GM12878 (cell line): ENCODE data around the gene FKBP14. TPM values are rescaled to one million over a fixed set of nuclear protein-coding genes. Genes with fewer than 3 reads are reported as not detected.

Experiments
- NR2C2 ChIP-seq: IDR thresholded peaks from 2 replicates; pipeline ENCODE4 v1.6.1; 2011; ENCODE audit warnings: borderline replicate concordance, low read depth; ENCODE audit not compliant: control insufficient read depth, insufficient read length
- PBX3 ChIP-seq: IDR thresholded peaks from 2 replicates; pipeline ENCODE4 v1.6.1; 2011; ENCODE audit warnings: mild to moderate bottlenecking, low read depth, low read length, moderate library complexity; ENCODE audit not compliant: insufficient replicate concordance
- POLR2AphosphoS5 ChIP-seq: IDR thresholded peaks from 2 replicates; pipeline ENCODE4 v1.6.1; 2011; ENCODE audit warnings: mild to moderate bottlenecking, low read length, inconsistent platforms
- SREBF1 ChIP-seq: IDR thresholded peaks from 2 replicates; pipeline ENCODE4 v1.6.1; 2012; ENCODE audit warnings: mild to moderate bottlenecking, low read length
- USF1 ChIP-seq: IDR thresholded peaks from 2 replicates; pipeline ENCODE4 v1.6.1; 2011; ENCODE audit warnings: borderline replicate concordance, low read depth, mild to moderate bottlenecking, moderate library complexity, mixed read lengths, low read length; ENCODE audit not compliant: insufficient read depth; ENCODE audit errors: extremely low read length
- ZNF592 ChIP-seq: fragments of 450-650 bp; IDR thresholded peaks from 2 replicates; pipeline ENCODE4 v1.6.1; 2017; ENCODE audit warnings: mild to moderate bottlenecking, moderate library complexity
- polyA plus RNA-seq, 11 experiments: library from polyadenylated mRNA; depleted of rRNA in 4 of 11; unstranded in 6 of 11; stranded (reverse) in 5 of 11; fragments of >200 nt; fragmentation: Nextera tagmentation in 4 of 11; fragmentation: Illumina TruSeq in 1 of 11; extraction: Ambion mirVana in 4 of 11; extraction: Trizol in 1 of 11; gene quantifications; 1 replicate in 1 of 11; 2 replicates in 10 of 11; pipeline versions ENCODE4 v1.2.1 to v1.2.3, GENCODE V29; 2011 to 2016; ENCODE audit warnings: inconsistent platforms in 2 of 11, missing spikeins in 2 of 11, low read depth in 1 of 11
- total RNA-seq, 4 experiments: library from RNA; depleted of rRNA in 3 of 4; stranded (reverse); fragments of >200 nt in 3 of 4; fragmentation: Illumina TruSeq in 1 of 4; extraction: Trizol in 1 of 4; gene quantifications; 2 replicates each; pipeline versions ENCODE4 v1.2.1 to v1.2.3, GENCODE V29; 2013 to 2021

Gene FKBP14
- total and polyA plus RNA-seq, 10 of the 15 experiments (the other 5 are each of a cell fraction or from before 2014, with no cell fraction given), result 2.7 to 8.9 (median 5.6) TPM

- TF ChIP-seq ZNF592 (no peak), SREBF1 (no peak), PBX3 (no peak), NR2C2 (no peak), POLR2AphosphoS5 (no peak), USF1 (no peak)
Measured at GRCh38 chr7:29965030-29965429, 61.5 kb downstream of the FKBP14 start (continued).
